Measurements from ENCODE around the gene EPN1.

DNA sequence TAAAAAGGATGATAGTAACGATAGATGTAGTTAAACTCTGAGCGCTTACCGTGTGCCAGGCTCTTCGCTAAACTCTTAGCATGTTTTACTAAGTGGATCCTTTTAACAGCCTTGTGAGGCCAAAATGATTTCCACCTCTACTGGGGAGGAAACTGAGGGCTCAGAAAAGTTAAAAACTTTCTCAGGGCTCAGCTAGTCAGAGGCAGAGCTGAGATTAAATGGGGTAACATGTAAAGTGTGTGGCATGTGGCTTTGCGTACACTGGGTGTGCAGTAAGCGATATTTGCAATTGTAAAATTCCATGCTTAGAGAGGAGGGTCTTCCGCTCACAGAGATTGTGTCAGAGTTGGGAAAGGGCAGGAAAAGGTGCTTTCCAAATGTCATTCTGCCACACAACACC lies 18.5 kb upstream of the EPN1 start:
- TF ChIP-seq POLR2A (IDR thresholded peaks at IDR 0.05; ENCODE audit: low read depth, low read length) = no peak
- no peak for TF ChIP-seq POLR2AphosphoS5 (IDR thresholded peaks at IDR 0.05; ENCODE audit: low read depth, low read length)
- no peak for TF ChIP-seq TAF1 (IDR thresholded peaks at IDR 0.05; ENCODE audit: low read depth, low read length)
- TF ChIP-seq SPI1 (IDR thresholded peaks at IDR 0.05; ENCODE audit: low read depth, low read length) = no peak
- no peak for TF ChIP-seq POU2F2 (IDR thresholded peaks at IDR 0.05; ENCODE audit: low read depth, low read length)
